IPS-20b (cell line): ENCODE data around the gene SBK3.
A peak's percentile ranks its signal among the peaks of the same experiment; 100 is the strongest.
"Not testable (repeated sequence)": the region's sequence is repeated elsewhere in the genome, so short reads cannot be mapped to it uniquely, and the experiment has no call there.

Experiments used
- H3K27ac ChIP-seq: one replicate; pipeline ENCODE4 v1.5.1; 2013; ENCODE audit warnings: low read length
- H3K27me3 ChIP-seq: 2 replicates; pipeline ENCODE4 v1.6.1; 2013; ENCODE audit warnings: mild to moderate bottlenecking, low read length, inconsistent platforms; ENCODE audit not compliant: insufficient read depth
- H3K36me3 ChIP-seq: 2 replicates; pipeline ENCODE4 v1.6.1; 2013; ENCODE audit warnings: low read depth, mild to moderate bottlenecking, inconsistent platforms, low read length, moderate library complexity; ENCODE audit not compliant: insufficient read depth
- H3K4me1 ChIP-seq: 2 replicates; pipeline ENCODE4 v1.6.1; 2013; ENCODE audit warnings: mild to moderate bottlenecking, control low read depth, inconsistent platforms, low read length, moderate library complexity; ENCODE audit not compliant: insufficient read depth
- H3K4me3 ChIP-seq: 2 replicates; pipeline ENCODE4 v1.5.1; 2013; ENCODE audit warnings: mild to moderate bottlenecking, low read length, inconsistent platforms
- H3K9ac ChIP-seq: 2 replicates; pipeline ENCODE4 v1.6.1; 2013; ENCODE audit warnings: low read depth, mild to moderate bottlenecking, inconsistent platforms, low read length, moderate library complexity
- H3K9me3 ChIP-seq: 2 replicates; pipeline ENCODE4 v1.6.1; 2013; ENCODE audit warnings: mild to moderate bottlenecking, low read depth, low read length, inconsistent platforms; ENCODE audit not compliant: insufficient read depth

SBK3 gene

GRCh38 chr19:55582284-55582683 is 36.9 kb upstream of the SBK3 start:
- not testable (repeated sequence) for H3K36me3 ChIP-seq, H3K9ac ChIP-seq, H3K4me1 ChIP-seq, H3K27ac ChIP-seq, H3K4me3 ChIP-seq, H3K9me3 ChIP-seq
- H3K27me3 ChIP-seq = peaks cover 14% of the 10 kb centered on the region; the same call in 1 of the 2 replicates

DNA sequence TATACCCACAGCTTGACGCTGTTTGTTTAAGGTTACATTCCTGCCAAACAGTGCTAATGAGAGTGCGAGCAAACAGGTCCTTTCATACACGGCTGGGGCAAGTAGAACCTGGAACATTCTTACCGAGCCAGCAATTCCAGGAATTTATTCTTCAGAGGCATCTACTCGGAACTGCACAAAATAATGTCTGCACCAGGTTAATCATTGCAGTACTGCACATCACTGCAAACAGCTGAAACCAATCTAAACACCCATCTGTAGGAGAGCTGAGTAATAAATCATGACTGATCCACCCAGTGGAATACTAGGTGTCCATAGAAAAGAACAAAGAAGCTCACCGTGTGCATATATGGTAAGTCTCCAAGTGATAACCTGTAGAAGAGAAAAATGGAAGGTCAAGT is 36.5 kb upstream of the SBK3 start:
- Histone ChIP-seq H3K9me3 (no peaks in the 10 kb centered on the region), H3K27ac (no peak overlapping the region), H3K4me3 (no peak overlapping the region), H3K27me3 (peaks cover 14% of the 10 kb centered on the region; the same call in 1 of the 2 replicates), H3K4me1 (no peaks in the 10 kb centered on the region; the same call in 1 of the 2 replicates), H3K36me3 (peaks cover 7% of the 10 kb centered on the region), H3K9ac (no peak overlapping the region)

DNA sequence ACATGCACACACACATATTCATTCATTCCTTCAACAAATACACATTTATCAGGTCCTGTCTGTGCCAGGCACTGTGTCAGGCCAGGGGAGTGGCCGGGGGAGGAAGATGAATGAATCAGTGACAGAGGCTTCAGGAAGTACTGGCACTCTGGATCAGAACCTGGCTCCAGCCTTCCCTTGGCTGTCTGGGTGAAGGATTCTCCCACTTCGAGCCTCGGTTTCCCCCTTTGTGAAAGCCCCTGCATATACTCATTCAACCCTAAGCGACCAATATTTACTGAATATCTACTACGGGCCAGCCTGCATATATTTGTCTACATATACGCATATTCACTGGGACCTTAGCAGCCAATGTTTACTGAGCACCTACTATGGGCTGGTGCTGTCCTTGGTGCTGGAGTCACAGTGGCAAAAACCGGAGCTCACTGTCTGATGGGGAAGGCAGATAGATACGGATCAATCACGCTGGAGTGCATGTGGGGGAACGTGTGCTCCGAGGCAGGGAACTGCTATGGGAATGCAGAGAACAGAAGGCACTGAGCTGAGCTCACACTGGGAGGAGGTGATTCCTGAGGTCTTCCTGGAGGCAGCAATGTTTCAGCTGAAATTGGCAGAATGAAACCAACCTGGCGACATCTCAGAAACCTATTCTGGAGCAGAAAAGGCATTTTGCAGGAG is 35.9 kb upstream of the SBK3 start:
- H3K36me3 ChIP-seq = peaks cover 10% of the 10 kb centered on the region
- peak overlapping the region; percentile 94; the same call in 1 of the 2 replicates for H3K9ac ChIP-seq
- no peaks in the 10 kb centered on the region for H3K9me3 ChIP-seq
- H3K4me1 ChIP-seq = no peaks in the 10 kb centered on the region; the same call in 1 of the 2 replicates
- peak overlapping the region; percentile 92; the same call in 1 of the 2 replicates for H3K4me3 ChIP-seq
- H3K27ac ChIP-seq = no peak overlapping the region
- H3K27me3 ChIP-seq = peaks cover 9% of the 10 kb centered on the region; the same call in 1 of the 2 replicates

GRCh38 chr19:55580628-55581144 is 35.3 kb upstream of the SBK3 start, which contains the start of gene ZNF579:
Gene ZNF579 (minus strand): TSS chr19:55580848. CDS start chr19:55579639, 1,209 bp downstream.
- H3K4me1 ChIP-seq = no peaks in the 10 kb centered on the region; the same call in 1 of the 2 replicates

GRCh38 chr19:55579766-55580621 is 34.7 kb upstream of the SBK3 start:
- Histone ChIP-seq H3K27me3 (peaks cover 4% of the 10 kb centered on the region; the same call in 1 of the 2 replicates), H3K36me3 (peaks cover 10% of the 10 kb centered on the region), H3K9me3 (no peaks in the 10 kb centered on the region), H3K9ac (peak overlapping the region; percentile 94), H3K4me1 (no peaks in the 10 kb centered on the region; the same call in 1 of the 2 replicates), H3K27ac (peak overlapping the region; percentile 97), H3K4me3 (peak overlapping the region; percentile 92)

More at GRCh38 chr19:55580628-55581144, 35.3 kb upstream of the SBK3 start, which contains the start of gene ZNF579:
- peaks cover 10% of the 10 kb centered on the region for H3K36me3 ChIP-seq
- peak within 1 kb of the TSS; percentile 97 for H3K27ac ChIP-seq
- peak within 1 kb of the TSS; percentile 92 for H3K4me3 ChIP-seq
- peaks cover 6% of the 10 kb centered on the region; the same call in 1 of the 2 replicates for H3K27me3 ChIP-seq
- H3K9me3 ChIP-seq = no peaks in the 10 kb centered on the region
- peak within 1 kb of the TSS; percentile 94 for H3K9ac ChIP-seq

DNA sequence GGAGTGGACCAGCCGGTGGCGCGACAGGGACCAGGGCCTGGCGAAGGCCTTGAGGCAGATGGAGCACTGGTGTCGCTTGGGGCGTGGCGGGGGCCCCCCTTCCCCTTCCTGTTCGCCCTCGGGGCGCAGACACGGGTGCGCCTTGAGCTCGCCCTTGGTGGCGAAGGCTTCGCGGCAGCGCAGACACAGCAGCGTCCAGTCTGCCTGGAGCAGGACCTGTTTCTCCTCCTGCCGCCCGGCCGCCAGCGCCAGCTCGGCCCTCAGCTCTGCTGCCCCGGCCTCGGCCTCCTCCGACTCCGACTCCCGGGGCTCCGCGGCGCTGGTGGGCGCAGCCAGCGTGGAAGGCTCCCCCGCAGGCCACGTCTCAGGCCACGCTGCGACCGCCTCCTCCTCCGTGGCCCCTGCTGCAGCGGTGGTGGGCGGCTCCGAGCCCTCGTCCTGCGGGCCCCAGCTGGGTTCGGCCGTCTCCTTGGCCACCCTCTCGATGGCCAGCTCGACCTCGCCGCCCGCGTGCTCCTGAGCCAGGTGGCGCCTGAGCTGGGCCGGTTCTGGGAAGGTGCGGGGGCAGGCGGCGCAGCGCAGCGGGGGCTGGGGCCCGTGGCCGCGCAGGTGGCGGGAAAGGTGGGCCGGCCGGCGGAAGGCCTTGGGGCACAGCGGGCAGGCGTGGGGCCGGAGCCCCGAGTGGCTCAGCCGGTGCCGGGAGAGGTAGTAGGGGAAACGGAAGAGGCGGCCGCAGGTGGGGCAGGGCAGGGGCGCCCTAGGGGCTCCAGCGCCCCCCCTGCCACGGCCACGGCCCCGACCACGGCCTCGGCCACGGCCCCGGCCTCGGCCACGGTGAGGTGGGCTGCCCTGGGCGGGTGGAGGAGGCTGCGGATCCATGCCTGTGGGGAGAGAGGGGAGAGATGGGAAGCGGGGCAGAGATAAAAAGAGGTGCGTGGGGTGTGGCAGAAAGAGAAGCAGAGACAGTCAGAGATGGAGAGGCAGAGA is 33.7 kb upstream of the SBK3 start:
- no peaks in the 10 kb centered on the region for H3K4me1 ChIP-seq
- peak overlapping the region; percentile 92 for H3K4me3 ChIP-seq
- peaks cover 10% of the 10 kb centered on the region for H3K36me3 ChIP-seq
- H3K27ac ChIP-seq = no peak overlapping the region
- peak overlapping the region; percentile 94; the same call in 1 of the 2 replicates for H3K9ac ChIP-seq
- H3K9me3 ChIP-seq = no peaks in the 10 kb centered on the region
- H3K27me3 ChIP-seq = no peaks in the 10 kb centered on the region

DNA sequence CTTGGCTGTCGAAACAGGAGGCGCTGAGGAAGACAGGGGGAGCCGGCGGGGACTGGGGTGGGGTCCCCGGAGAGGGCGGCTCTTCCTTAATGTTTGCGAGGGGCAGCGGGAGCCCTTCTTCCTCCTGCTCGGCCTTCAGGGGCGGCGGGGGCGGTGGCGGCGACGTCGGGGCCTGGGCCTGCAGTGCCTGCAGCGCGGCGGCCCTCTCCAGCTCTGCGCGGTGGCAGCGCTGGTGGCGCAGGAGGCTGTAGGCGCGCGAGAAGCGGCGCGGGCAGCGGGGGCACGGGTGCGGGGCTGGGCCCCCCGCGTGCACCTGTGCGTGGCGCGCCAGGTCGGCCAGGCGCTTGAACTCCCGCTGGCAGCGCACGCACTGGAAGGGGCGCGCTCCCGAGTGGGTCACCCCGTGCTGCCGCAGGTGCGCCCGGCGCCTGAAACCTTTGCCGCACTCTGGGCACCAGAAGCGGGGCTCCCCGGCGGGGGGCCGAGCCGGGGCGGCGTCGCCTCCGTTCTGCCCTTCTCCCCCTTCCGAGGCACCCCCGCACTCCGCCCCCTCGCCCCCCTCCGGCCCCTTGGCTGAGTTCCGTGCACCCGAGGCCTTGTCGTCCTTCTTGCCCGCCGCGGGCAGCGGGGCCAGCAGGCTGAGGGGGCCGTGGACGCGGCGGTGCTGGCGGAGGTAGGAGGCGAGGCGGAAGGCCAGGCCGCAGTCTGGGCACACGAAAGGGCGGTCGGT is 32.9 kb upstream of the SBK3 start:
- Histone ChIP-seq H3K36me3 (peaks cover 10% of the 10 kb centered on the region), H3K9me3 (no peaks in the 10 kb centered on the region), H3K4me1 (no peaks in the 10 kb centered on the region), H3K27me3 (no peaks in the 10 kb centered on the region), H3K4me3 (no peak overlapping the region), H3K27ac (no peak overlapping the region), H3K9ac (no peak overlapping the region)

GRCh38 chr19:55576746-55577145 is 31.4 kb upstream of the SBK3 start:
- no peak overlapping the region for H3K27ac ChIP-seq
- H3K9ac ChIP-seq = no peak overlapping the region
- H3K4me1 ChIP-seq = no peaks in the 10 kb centered on the region
- peaks cover 10% of the 10 kb centered on the region for H3K36me3 ChIP-seq
- H3K4me3 ChIP-seq = no peak overlapping the region
- no peaks in the 10 kb centered on the region for H3K27me3 ChIP-seq
- H3K9me3 ChIP-seq = no peaks in the 10 kb centered on the region

- H3K36me3 ChIP-seq = peaks cover 10% of the 10 kb centered on the region
- H3K9me3 ChIP-seq, H3K9ac ChIP-seq, H3K4me3 ChIP-seq, H3K4me1 ChIP-seq, H3K27ac ChIP-seq, H3K27me3 ChIP-seq: not testable (repeated sequence)
These were observed 28.6 kb upstream of the SBK3 start for GRCh38 chr19:55573929-55574328.

DNA sequence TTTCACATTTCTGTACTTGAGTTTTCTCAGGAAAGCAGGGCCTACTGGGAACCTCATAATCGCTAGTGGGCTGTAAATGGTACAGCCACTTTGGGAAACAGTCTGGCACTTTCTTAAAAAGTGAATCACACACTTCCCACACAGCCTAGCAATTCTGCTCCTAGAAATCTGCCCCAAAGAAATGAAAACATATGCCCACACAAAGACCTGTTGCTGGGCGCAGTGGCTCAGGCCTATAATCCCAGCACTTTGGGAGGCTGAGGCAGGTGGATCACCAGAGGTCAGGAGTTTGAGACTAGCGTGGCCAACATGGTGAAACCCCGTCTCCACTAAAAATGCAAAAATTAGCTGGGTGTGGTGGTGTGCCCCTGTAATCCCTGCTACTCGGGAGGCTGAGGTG is 24.1 kb upstream of the SBK3 start:
- H3K4me1 ChIP-seq, H3K27ac ChIP-seq, H3K9me3 ChIP-seq, H3K4me3 ChIP-seq, H3K9ac ChIP-seq, H3K36me3 ChIP-seq: not testable (repeated sequence)
- H3K27me3 ChIP-seq = peaks cover 13% of the 10 kb centered on the region; the same call in 1 of the 2 replicates
